ENCODE results near the gene KIF12.

KIF12 gene

DNA sequence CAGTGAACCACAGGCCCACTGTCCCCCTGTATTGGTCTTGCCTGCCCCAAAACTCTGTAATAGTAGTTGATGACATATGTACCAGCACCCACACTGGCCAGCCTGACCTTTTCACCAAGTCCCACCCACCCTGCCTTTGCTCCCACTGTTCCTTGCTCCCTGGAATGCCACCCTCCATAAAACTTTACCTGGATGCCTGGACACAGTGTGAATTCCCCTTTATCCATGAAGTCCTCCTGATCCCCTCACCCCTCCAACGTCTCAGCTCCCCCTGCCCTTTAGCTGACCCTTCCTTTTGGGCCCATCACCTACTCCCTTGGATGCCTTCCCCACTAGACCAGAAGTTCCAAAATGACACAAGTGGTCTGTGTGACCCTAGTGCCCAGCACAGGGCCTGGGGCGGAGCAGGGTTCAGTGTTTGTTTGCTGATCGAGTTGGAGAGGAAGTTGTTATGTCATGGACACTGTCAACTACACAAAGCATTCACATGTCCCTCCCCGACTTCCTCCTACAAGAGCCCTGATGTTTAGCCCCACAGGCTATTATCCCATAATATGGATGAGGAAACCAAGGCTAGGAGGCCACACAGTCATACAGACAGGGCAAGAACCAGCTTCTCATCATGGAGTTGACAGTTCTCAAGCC is 37.1 kb downstream of the KIF12 start:
- no peak for FAIRE-seq

DNA sequence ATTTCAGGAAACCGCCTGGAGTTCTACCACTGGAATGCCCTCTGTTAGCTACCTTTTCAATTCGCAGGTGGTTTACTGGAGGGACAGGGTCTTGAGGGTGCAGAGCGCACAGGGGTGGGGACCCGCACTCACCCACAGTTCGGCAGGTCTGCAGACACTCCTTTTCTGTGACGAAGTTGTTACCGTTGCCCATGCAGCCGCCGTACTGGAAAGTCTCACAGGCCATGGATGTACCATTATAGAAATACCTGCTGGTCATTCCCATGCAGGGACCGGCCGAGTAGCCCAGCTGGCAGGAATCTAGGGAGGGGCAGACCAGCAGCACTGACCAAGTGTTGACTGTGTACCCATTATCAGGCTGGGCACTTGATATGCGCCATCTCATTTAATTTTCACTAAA is 37.8 kb downstream of the KIF12 start:
- FAIRE-seq: no peak

DNA sequence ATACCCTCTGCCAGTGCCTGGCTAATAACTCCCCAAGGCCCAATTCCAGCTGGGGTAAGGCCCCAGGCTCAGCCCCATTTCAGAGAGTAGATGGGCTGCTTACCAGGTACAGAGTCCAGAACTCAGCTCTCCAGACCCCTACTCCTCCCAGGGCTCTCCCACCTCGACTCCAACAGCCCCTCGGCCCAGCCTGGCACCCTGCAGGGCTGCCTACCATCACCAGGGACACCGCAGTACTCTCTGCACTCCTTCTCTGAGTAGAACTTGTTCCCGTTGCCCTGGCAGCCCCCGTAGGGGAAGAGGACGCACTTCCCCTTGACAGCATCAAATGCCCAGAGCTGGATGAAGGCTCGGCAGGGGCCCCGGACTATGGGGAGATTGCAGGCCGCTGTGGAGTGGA is 38.4 kb downstream of the KIF12 start:
- FAIRE-seq: no peak

DNA sequence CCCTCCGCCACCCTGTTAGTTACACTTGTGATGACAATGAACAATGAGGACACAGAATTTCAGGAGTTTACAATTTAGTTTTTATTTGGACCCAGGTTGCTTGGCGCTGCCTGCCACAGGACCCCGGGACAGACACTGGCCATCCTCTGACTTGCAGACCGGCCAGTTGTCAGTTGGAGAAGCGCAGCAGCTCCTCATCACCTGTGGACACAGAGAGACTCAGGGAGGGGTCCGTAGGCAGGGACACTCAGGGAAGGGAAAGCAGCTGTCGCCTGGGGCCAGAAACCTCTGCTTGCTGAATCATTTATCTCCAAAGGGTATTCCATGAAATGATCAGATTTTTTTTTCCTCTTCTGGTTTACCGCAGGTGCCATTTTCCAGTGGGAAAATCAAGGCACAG is 39.0 kb downstream of the KIF12 start:
- no peak for FAIRE-seq

DNA sequence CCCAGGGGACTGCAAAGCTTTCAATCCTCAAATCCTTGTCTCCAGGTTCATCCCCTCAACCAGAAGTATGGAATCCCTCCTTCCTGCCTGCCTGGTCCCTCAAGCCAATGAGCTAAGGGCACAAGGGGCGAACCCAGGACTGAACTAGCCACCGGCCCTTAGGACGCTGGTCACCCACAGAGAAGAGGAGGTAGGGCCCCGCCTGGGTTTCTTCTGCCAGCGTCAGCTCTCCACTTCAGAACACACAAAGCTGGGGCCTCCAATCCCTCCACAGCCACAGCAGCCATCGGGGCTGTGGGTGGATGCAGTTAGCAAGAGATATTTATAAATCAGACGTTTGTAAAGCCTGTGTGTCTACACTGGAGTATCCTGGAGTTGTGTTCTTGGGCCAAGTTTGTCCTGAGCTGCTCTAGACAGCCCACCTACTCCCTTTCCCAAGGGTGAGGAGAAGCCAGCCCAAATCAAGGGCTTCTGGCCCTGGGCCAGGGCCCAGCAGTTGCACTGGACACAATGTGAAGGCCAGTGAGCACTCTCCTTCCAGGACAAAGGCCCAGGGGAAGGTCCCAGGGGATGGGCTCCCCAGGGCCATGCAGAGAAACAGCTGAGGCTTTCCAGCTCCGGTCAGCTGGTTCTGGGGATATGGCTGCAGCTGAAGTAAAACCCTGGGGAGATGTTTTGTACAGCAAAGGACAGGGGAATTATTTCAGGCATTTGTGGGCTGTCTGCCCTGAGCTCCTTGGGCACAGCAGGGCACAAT is 39.9 kb downstream of the KIF12 start:
- FAIRE-seq: no peak

DNA sequence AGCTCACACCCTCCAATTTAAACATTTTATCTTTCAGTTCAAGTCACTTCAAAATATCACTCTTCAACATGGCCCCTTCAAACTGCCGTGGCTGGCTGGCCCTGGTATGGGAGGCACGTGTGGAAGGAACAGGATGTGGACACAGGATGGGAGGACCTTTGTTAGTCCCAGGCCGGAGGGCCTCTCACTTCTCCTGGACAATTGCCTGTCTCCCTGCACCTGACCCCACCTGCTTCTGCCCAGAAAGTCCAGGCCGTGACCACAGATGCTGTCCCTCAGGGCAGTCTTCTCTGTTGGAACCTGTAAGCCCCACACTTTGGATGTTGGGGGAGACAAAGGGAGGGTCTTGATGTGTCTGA is 40.4 kb downstream of the KIF12 start:
- no peak for FAIRE-seq

DNA sequence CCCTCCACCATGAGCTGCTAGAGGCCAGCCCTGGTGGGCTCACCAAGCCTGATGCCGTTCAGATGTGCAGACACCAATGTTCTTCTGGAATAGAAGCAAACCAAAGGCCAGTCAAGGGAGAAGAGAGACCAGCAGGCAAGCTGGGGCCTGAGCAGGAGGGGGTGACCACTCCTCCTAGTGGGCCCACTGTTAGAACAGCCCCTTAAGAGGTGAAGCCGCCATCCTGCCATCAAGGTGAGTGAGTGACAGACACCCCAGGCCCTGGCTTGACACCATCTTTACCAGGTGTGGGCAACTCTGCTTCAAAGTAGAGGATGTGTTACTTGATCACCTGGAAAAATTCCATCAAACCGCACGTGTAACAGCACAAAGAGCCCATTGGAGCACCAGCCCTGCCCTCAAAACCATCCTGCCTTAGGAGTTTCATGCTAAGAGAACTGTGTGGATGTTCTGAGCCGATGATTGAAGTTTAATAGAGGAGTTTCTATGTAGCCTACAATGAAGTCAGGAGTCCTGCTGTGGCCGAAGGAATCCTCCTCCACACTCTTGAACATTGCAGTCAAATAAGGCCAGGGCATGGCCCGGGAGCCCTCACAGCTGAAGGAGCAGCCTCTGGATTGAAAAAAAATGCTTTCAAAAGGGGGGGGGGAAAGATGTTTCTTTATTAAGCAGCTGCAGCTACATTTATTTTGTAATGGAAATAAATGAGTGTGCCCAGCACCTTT is 41.8 kb downstream of the KIF12 start:
- FAIRE-seq: no peak

DNA sequence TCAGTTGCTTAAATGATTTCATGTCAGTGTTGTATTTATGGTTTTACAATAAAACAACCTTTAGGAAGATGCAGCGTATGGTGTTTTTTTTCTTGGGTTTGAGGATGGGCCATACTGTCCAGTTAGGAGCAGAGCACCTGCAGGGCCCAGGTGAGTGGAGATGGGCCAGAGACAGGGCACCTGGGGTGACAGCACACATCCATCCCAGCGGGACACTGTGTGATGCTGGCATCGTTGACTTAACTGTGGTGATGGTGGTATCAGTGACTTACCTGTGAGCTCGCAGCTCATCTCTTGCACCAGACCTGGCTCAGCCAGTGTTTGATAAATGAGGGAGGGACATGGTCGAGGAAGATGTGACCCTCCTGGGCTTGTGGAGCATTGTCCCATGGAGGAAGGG is 42.6 kb downstream of the KIF12 start:
- FAIRE-seq: no peak

DNA sequence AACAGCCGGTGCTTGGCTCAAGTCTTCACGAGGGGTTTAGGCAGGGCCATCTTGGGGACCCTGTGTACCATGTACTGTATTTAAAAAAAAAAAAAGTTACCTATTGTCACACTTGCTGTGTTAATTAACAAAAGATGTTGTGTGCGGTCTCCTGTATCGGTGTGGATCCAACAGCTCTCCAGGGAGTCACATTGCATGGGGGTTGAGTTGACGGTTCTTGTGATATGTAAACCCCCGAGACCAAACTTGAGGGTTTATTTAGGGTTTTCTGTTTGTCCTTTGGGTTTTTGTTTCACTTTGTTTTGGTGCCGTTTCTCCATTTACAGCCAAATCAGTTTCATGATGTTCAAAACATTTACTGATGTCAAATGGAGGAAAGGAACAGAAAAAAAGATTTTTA is 43.2 kb downstream of the KIF12 start:
- no peak for FAIRE-seq

DNA sequence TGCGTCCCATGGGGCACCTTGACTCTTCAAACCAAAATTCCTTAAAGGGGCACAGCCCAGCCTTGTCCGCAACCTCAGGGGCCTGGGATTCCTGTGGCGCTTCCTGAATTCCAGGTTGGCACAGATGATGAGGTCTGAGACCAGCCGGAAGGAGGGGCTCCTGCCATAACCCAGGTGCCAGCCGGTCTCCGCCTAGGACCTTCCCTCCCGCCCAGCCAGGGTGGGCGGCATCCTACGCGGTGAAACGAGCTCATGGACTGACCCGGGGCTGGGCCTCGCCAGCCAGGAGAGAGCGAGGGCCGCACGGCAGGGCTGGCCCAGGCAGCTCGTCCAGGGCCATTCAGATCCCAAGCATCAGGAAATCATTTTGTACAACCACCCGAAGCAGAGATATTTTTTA is 44.0 kb downstream of the KIF12 start:
- FAIRE-seq: no peak

DNA sequence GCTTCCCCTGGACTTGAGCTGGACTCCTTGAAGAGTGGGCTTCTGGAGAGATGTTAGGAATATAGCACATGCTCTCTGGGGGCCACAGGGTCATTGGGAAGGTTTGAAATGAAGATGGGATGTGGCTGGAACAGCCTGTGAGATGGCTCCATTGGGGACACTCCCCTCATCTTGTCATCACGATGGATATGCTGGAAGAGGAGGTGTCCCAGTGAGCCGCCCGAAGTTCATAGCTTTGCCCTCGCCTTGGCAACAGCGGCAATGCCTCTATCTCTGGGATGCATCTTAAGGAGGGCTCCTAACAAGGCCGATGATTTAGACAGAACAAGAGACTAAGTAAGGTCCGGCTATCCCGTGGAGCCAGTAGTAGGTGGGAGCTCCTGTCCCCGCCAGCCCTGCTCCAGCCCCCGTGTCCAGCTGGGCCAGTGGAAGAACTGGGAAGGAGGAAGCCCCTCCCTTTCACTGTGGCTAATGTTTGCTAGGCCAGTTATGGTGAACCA is 44.9 kb downstream of the KIF12 start:
- FAIRE-seq: no peak

DNA sequence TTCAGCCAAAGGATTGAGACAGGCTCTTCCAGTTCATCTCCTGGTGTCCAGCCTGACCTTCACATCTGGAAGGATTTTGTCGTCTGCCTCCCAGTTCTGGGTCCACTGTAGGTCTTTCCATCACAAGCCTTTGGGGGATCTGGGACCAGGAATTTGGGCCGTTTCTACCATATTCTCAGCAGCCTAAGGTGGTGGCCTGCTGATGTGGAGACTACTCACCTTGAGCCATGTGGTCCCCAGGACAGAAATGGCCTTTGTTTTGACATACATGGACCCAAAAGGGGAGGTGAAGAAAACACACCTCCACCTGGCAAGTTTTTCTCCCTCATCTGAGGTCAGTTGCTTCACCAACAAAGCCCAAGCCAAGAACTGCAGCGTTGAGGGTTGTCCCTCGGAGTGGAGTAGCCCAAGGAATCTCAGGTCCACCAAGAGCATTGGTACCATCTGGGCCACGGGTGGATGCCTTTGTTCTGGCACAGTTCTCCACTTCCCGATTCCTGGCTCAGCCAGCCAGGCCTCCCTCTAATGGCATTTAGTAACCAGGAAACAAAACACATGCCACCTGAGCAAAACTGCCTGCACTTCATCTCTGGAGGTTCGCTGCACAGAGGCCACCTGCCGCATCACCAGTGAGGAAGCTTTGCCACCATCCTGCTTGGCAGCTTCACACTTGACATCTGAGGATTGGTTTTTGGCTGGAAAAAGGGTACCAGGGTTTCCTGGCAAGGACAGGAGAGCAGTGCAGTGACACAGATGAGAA is 45.7 kb downstream of the KIF12 start:
- FAIRE-seq: no peak

DNA sequence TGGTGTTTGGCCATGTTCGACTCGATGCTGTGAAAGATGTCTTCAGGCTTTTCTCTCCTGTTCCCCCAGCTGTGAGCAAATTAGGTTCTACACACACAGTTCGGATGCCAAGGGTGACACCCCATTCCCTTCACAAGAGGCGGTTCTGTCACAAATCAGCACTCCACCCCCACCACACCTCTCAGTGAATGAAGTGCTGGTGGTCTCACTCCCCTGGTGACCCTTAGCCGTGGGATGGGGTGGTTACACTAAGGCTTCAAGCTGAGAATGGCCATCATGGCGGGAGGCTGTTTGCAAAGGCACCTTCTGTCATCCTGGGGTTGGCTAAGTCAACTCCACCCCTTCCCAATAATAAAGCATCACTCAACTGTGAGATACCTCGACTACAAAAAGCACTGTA is 47.4 kb downstream of the KIF12 start:
- FAIRE-seq: no peak

DNA sequence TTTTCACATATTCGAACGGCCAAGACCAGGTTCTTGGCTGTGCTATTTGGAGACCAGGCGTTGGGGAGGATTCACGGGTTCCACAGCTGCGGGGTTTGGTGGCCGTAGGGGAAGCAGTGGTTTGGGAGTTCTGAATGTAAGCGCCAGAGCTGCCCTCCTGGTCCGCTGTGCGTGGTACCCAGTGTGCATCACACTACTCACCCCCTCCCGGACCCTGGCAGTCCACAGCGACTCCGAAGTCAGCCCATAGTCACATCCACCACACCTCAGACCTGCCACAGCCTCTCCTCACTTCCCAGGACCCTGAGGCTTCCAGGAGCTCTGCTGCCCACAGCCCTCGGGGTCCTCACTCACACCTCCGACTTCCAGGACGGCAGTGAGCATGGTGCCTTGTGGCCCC is 47.8 kb downstream of the KIF12 start:
- no peak for FAIRE-seq

DNA sequence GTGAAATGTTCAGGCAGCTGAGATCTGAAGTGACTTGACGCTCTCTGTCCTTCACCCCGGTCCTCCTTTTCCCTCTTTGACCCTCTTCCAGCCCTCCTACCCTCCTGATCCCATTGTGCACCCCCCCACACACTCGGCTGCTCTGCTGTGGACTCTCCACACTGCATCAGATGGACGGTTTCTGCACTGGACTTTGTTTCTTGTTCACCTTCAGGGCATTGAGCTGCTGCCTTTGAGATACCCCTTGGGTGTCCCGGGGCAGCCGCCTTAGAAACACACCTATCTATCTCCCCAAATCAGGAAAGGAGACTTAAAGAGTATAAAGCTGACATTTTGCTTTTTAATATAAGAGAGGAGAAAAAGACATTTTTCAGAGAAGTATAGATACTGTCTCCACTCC is 48.4 kb downstream of the KIF12 start:
- no peak for FAIRE-seq

DNA sequence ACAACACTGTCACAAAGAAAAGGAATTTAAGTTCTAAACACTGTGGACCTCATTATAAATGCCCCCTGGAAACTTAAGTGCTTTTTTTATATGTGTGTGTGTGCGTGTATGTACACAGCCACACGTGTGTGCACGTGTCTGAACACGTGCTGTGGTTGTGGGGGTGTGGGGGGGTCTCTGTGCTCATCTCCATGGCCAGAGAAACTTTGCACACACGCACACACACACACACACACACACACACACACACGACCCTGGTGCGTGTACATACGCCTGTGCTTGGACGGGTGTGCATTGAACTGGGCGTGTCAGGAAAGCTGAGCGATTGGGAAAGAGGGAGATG is 48.9 kb downstream of the KIF12 start:
- FAIRE-seq: no peak

DNA sequence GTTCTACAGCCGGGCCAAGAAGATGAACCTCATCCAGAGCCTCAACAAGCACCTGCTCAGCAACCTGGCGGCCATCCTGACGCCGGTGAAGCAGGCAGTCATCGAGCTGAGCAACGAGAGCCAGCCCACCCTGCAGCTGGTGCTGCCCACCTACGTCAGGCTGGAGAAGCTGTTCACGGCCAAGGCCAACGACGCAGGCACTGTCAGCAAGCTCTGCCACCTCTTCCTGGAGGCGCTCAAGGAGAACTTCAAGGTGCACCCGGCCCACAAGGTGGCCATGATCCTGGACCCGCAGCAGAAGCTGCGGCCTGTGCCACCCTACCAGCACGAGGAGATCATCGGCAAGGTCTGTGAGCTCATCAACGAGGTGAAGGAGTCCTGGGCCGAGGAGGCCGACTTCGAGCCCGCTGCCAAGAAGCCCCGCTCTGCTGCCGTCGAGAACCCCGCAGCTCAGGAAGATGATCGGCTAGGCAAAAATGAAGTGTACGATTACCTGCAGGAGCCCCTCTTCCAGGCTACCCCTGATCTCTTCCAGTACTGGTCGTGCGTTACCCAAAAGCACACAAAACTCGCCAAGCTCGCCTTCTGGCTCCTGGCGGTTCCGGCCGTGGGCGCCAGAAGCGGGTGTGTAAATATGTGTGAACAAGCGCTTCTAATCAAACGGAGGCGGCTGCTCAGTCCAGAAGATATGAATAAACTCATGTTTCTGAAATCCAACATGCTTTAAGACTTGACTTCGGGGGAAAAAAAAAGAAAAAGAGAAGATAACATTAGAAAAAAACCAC is 49.5 kb downstream of the KIF12 start:
- no peak for FAIRE-seq

DNA sequence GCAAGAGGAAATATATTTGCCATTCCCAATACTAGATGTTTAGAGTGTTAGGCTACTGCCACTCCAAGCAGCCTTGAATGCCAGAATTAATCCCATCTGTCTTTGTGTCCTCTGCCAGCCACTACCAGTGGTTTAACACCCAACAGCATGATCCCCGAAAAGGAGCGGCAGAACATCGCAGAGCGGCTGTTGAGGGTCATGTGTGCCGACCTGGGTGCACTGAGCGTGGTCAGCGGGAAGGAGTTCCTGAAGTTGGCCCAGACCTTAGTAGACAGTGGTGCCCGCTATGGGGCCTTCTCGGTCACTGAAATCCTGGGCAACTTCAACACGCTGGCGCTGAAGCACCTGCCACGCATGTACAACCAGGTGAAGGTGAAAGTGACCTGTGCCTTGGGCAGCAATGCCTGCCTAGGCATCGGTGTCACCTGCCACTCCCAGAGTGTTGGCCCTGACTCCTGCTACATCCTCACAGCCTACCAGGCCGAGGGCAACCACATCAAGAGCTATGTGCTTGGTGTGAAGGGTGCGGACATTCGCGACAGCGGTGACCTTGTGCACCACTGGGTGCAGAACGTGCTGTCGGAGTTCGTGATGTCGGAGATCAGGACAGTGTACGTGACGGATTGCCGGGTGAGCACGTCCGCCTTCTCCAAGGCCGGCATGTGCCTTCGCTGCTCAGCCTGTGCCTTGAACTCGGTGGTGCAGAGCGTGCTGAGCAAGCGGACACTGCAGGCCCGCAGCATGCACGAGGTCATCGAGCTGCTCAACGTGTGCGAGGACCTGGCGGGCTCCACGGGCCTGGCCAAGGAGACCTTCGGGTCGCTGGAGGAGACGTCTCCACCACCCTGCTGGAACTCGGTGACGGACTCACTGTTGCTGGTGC is 50.3 kb downstream of the KIF12 start:
- FAIRE-seq: no peak

DNA sequence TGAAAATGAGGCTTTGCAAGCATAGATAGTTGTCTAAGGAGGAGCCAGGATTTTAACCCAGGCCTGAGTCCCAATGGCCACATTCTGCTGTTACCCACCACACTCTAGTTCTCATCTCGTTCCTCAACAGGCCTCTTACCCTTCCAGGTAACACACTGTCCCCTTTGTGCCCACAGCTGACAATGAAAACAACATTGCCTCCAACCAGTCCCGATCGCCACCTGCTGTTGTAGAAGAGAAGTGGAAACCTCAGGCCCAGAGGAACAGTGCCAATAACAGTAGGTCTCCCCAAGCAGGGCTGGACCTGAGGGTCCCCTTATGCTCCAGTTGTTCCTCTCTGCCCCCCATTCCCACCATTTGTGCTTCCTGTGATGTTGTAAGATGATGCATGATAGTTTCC is 51.4 kb downstream of the KIF12 start:
- no peak for FAIRE-seq

DNA sequence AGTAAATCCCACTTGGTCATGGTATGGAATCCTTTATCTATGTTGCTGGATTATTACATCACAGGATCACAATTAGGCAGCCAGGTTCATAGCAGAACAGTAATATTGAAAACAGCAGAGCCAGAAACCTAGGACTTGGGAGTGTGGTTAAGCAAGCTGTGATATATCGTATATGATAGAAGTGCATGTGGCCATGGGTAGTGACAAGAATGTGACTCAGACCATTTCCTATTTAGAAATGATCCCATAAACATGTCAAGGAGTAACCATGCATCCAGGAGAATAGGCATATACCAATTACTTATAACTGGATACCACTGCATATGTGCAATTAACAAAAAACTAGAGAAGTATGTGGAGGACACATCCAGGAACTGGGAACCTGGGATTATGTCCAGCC is 52.2 kb downstream of the KIF12 start:
- no peak for FAIRE-seq

DNA sequence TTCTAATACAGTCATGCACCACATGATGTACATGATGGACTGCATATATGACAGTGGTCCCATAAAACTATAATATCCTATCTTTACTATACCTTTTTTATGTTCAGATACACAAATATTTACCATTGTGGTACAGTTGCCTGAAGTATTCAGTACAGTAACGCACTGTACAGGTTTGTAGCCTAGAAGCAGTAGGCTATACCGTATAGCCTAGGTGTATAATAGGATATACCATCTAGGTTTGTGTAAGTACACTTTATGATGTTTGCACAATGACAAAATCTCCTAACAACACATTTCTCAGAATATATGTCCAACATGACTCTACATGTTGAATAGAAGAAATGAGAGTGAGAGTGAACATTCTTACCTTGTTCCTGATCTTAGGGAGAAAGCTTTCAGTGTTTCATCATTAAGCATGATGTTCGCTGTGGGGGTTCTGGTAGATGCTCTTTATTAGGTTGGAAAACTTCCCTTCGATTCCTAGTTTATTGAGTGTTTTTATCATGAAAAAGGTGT is 52.8 kb downstream of the KIF12 start:
- no peak for FAIRE-seq

All from colon (tissue), 2 donors.